Endothelial cell of umbilical vein (primary cell): ENCODE data around the gene PIK3AP1.

Experiments used
- EZH2 ChIP-seq: IDR thresholded peaks from 2 replicates; pipeline ENCODE4 v1.6.1; 2012; ENCODE audit warnings: borderline replicate concordance, low read depth, mild to moderate bottlenecking, moderate library complexity, low read length, inconsistent platforms; ENCODE audit not compliant: severe bottlenecking
- FOS ChIP-seq: IDR thresholded peaks from 2 replicates; pipeline ENCODE4 v1.6.1; 2011; ENCODE audit warnings: mild to moderate bottlenecking, low read length, moderate library complexity, borderline replicate concordance; ENCODE audit not compliant: insufficient read depth
- GATA2 ChIP-seq: IDR thresholded peaks from 2 replicates; pipeline ENCODE4 v1.7.0; 2011; ENCODE audit warnings: low read depth, mild to moderate bottlenecking, moderate library complexity, mixed read lengths, low read length; ENCODE audit not compliant: insufficient read length, insufficient read depth
- JUN ChIP-seq: IDR thresholded peaks from 2 replicates; pipeline ENCODE4 v1.6.1; 2011; ENCODE audit warnings: borderline replicate concordance, low read depth; ENCODE audit not compliant: insufficient read length, insufficient read depth
- MYC ChIP-seq: IDR thresholded peaks from one replicate; pipeline ENCODE4 v1.6.1; 2011; ENCODE audit warnings: mild to moderate bottlenecking, low read depth, low read length
- POLR2A ChIP-seq: IDR thresholded peaks from 2 replicates; pipeline ENCODE4 v1.6.1; 2012; ENCODE audit warnings: low read depth, mild to moderate bottlenecking, control low read depth, low read length
- POLR2AphosphoS5 ChIP-seq: IDR thresholded peaks from 2 replicates; pipeline ENCODE4 v1.6.1; 2012; ENCODE audit warnings: low read depth, mild to moderate bottlenecking, control low read depth, low read length, moderate library complexity; ENCODE audit not compliant: insufficient read depth
- TF ChIP-seq, protein P1 (sequence below), 2 donors: IDR thresholded peaks; 1 replicate in 1 of 2; 2 replicates in 1 of 2; pipeline ENCODE4 v1.5.1; 2011; ENCODE audit warnings: low read length in 2 of 2, mild to moderate bottlenecking in 2 of 2, moderate library complexity in 2 of 2, control low read depth in 1 of 2, inconsistent platforms in 1 of 2, low read depth in 1 of 2; ENCODE audit not compliant: insufficient read depth in 1 of 2; ENCODE audit errors: extremely low read depth in 1 of 2
- TF ChIP-seq, protein P2 (sequence below): IDR thresholded peaks from 2 replicates; pipeline ENCODE4 v1.6.1; 2011; ENCODE audit not compliant: insufficient read depth, insufficient read length

DNA sequence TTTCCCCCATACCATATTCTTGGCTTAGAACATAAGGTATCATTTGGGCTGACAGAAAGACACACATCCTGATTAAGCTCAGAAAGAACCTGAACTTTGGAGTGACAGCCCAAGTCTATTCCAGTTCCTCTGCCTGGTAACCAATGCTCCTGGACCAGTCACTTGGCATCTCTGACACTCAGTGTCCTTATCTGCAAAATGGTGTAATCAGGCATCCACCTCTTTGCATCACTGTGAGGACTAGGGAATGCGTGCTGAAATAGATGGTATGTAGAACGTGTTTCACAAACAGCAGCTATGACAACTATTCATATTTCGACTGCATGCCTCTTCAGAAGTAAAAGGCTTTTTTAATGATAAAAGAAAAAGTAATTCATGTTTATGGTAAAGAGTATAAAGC is 26.2 kb upstream of the PIK3AP1 start:
- TF ChIP-seq EZH2, result no peak
- TF ChIP-seq, protein P1, sequence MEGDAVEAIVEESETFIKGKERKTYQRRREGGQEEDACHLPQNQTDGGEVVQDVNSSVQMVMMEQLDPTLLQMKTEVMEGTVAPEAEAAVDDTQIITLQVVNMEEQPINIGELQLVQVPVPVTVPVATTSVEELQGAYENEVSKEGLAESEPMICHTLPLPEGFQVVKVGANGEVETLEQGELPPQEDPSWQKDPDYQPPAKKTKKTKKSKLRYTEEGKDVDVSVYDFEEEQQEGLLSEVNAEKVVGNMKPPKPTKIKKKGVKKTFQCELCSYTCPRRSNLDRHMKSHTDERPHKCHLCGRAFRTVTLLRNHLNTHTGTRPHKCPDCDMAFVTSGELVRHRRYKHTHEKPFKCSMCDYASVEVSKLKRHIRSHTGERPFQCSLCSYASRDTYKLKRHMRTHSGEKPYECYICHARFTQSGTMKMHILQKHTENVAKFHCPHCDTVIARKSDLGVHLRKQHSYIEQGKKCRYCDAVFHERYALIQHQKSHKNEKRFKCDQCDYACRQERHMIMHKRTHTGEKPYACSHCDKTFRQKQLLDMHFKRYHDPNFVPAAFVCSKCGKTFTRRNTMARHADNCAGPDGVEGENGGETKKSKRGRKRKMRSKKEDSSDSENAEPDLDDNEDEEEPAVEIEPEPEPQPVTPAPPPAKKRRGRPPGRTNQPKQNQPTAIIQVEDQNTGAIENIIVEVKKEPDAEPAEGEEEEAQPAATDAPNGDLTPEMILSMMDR (IDR thresholded peaks at IDR 0.05; ENCODE audit: extremely low read depth in 1 of 2, insufficient read depth in 1 of 2, low read depth in 1 of 2, low read length in 2 of 2), result no peak
- TF ChIP-seq POLR2A, result no peak
- TF ChIP-seq FOS, result no peak
- TF ChIP-seq, protein P2, sequence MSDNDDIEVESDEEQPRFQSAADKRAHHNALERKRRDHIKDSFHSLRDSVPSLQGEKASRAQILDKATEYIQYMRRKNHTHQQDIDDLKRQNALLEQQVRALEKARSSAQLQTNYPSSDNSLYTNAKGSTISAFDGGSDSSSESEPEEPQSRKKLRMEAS, result no peak
- no peak for TF ChIP-seq POLR2AphosphoS5
- no peak for TF ChIP-seq JUN
- TF ChIP-seq GATA2, result no peak
- no peak for TF ChIP-seq MYC
